IPS-NIHi7 (cell line): ENCODE data around the gene SCP2.
"Not testable (repeated sequence)": the region's sequence is repeated elsewhere in the genome, so short reads cannot be mapped to it uniquely, and the experiment has no call there.

Experiments used
- DNase-seq: peaks from one replicate; pipeline ENCODE4 v3.0.0; 2012; ENCODE audit warnings: mixed read lengths; ENCODE audit errors: extremely low spot score

The SCP2 gene

DNA sequence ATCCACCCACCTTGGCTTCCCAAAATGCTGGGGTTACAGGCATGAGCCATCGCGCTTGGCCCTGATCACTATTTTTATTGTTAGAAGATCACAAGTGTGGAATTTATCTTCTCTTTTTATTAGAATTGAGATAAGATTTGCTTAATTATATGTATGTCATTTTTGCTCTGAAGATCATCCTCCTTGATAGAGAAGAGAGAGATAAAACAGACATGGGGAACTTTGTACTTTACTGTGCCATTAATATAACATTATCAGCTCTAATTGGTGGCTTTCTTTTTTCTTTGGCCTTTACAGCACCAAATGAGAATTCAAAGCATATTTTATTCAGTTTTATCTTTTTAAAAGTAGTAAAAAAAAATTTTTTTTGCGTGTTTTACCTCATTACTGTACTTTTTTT lies 46.8 kb downstream of the SCP2 start:
- DNase-seq = no peak

DNA sequence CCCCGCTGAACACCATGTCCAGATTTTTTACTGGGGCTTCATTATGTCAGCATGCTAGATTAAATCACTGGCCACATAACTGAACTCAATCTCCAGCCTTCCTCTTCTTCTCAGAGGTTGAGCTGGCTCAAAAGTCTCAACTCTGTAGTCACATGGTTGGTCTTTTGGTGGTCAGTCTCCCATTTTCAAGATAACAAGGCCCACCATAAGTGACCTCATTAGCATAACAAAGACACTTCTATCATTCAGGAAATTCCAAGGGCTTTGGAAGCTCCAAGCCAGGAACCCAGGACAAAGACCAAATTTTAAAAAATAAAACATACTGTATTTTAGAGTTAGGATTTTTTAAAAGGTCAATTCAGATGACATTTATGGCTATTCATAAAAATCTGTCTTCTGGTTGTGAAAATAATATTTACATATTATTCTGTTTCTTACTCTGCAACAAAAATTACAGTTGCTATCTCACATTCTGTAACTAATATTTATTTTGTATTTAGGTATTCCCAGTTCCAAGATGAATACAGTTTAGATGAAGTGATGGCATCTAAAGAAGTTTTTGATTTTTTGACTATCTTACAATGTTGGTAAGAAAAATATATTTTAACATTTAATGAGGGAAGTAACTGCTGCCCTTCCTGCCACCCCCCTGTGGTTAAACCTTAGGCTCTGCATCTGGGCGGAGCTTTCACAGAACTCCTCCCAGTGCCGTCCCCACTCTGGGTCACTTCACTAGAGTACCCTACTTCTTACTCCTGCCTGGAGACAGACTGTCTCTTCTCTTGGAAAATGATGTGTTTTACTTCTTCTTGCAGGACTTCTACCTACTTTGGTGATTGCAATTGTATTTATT lies 49.3 kb downstream of the SCP2 start:
- DNase-seq = peak; percentile 79

GRCh38 chr1:52978045-52978444 lies 51.0 kb downstream of the SCP2 start:
- DNase-seq = no peak

GRCh38 chr1:52992733-52993132 lies 65.7 kb downstream of the SCP2 start:
- DNase-seq = not testable (repeated sequence)

DNA sequence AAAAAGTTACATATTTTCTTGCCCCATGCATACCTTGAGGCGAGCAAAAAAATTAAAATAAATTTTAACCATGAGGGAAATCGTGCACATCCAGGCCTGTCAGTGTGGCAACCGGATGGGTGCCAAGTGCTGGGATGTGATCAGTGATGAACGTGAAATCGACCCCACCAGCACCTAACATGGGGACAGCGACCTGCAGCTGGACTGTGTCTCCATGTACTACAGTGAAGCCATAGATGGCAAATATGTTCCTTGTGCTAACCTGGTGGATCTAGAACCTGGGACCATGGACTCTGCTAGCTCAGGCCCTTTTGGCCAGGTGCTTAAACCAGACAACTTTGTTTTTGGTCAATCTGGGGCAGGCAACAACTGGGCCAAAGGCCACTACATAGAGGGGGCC lies 67.6 kb downstream of the SCP2 start:
- DNase-seq = no peak

GRCh38 chr1:52996653-52997052 lies 69.6 kb downstream of the SCP2 start:
- DNase-seq = no peak

DNA sequence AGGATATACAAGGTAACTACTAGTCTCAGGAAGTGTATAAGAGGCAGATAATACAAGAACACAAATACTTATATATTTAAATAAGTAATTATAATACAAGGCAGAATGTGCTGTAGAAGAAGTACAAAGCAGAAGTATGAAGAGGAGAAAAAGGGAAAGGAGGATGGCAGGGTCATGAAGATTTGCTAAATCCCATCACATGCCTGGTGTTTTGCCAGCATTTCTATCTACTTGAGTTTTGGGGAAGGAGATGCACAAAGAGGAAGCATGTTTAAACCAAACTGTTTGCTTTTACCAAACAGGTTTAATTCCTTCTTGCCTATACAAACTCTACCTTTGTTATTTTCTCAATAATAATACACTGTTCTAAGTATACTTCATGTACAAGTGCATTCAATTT lies 74.1 kb downstream of the SCP2 start:
- DNase-seq = no peak

DNA sequence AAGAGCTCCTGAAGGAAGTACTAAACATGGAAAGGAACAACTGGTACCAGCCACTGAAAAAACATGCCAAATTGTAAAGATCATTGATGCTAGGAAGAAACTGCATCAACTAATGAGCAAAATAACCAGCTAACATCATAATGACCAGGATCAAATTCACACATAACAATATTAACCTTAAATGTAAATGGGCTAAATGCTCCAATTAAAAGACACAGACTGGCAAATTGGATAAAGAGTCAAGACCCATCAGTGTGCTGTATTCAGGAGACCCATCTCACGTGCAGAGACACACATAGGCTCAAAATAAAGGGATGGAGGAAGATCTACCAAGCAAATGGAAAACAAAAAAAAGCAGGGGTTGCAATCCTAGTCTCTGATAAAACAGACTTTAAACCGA lies 79.5 kb downstream of the SCP2 start:
- not testable (repeated sequence) for DNase-seq

GRCh38 chr1:53010247-53010646 lies 83.2 kb downstream of the SCP2 start:
- DNase-seq = not testable (repeated sequence)

DNA sequence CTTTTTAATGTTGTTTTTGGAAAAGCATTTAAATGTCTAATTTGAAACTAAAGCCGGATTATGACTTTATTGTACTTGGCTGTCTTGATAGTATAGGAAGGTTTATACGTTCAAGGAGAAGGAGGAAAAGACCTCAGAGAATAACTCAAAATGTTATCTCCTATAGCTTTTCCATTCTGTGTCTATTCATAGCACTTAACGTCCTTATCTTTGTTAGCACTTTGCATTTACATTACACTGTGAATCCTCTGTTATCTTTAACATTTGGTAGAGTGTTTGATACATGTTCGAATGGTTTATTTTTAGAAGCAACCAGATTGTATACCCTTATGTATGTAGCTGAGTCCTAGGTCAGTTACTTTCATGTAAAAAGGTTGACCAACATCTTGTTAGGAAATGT lies 84.1 kb downstream of the SCP2 start:
- no peak for DNase-seq

DNA sequence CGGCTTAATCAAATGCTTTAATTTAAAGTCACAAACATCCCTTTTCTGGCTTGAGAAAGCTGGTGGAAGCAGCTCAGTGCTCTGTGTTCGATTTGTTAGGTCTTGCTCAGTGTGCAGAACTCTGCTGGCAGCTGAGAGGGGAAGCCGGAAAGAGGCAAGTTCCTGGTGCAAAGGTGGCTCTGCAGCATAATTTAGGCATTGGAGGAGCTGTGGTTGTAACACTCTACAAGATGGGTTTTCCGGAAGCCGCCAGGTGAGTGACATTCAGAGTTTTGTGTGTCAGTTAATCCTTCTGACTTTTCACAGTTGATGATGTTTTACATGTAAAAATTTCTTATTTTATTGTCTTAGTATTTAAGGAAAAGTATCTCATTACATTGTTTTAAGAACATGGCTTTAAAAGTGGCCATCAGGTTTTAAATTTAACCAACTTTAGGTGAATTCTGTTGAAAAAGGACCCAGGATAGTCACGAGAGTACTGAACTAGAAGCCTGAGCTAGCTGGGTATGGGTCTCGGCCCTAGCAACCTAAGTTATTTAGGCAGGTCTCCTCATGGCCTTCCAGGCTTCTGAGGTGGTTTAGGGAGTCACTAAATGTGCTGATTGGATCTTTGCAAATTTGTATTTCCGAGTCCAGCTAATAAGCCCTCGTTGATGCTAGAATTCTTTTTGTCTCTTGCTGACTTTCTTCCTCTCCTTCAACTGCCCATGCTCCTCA lies 87.9 kb downstream of the SCP2 start:
- peak; percentile 91 for DNase-seq

DNA sequence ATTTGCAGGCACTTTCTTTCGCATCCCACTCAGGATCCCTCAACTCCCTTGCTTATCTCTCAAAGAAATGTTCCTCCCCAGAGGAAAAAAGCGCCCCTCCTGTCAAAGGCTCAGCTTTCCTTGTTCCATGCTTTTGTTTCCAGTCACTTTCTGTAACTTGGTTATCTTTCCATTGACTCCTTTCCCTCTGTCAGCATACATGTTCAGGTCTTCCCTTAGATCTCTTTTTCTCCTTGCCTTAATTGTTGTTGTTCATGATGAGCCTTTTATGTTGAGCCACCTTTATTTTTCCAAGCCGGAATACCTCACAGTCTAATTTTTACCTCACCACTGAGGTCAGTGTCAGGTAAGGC lies 88.4 kb downstream of the SCP2 start:
- DNase-seq = peak; percentile 20

DNA sequence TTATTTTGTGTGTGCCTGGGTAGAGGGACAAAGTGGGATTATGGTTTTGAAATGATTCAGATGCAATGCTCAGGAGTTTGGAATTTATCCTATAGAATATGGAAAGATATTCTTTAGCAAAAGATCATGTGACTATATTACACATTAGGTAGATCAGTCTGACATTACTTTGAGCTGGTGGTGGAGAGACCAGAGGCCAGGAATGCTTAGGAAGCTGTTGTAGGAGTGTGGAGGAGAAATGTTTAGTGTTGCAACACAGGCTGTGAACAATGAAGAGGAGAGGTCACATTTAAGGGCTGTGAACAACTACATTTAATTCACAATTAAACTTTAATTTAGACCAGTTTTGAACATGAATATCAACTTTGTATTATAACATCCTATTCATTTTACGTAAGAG lies 89.6 kb downstream of the SCP2 start:
- DNase-seq = no peak

DNA sequence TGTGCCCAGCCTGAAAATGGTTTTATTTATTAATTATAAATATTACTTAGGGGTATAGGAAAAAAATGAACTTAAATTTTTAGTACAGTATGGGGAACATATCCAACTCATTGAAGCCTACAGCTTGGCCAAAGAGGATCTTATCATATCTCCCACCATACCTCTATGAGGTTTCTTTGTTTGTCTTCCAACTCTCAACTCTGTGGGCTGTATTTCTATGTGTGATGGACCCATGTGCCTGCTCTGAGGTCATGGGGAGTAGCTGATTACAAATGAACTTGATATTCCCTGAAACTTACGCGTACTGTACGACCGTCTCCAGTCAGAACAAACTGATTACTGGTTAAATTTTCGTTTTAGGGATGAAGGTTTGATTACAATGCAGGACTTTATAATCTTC lies 93.5 kb downstream of the SCP2 start:
- no peak for DNase-seq

- DNase-seq = no peak
Measured at GRCh38 chr1:53022179-53022578, 95.1 kb downstream of the SCP2 start.

GRCh38 chr1:53023546-53023945 lies 96.5 kb downstream of the SCP2 start:
- no peak for DNase-seq

DNA sequence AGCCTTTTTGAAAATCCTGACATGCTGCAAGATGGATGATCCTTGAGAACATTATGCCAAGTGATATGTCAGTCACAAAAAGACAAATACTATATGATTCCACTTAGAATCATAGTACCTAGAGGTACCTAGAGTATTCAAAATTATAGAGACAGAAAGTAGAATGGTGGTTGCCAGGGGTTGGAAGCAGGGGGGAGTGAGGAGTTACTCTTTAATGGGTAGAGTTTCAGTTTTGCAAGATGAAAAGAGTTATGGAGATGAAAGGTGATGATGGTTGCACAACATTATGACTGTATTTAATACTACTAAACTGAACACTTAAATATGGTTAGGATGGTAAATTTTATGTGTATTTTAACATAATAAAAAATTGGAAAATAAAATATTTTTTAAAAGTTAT lies 97.0 kb downstream of the SCP2 start:
- no peak for DNase-seq

- DNase-seq = peak; percentile 42
Measured at GRCh38 chr1:53025034-53025768, 98.1 kb downstream of the SCP2 start.

DNA sequence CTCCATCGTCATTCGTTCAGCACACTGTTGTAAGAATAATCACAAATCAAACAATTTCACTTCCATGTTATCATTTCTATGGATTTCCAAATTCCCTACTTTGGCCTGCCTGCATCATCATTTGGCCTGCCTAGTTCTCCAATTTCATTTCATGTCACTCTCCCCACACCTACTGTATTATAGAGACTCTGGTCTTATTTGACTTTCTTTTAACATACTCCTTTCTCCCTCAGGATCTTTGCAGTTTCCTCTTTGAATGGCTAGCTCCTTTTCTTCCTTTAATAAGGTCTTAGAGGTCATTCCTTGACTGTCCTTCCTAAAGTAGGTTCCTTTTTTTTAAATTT lies 98.7 kb downstream of the SCP2 start:
- no peak for DNase-seq

DNA sequence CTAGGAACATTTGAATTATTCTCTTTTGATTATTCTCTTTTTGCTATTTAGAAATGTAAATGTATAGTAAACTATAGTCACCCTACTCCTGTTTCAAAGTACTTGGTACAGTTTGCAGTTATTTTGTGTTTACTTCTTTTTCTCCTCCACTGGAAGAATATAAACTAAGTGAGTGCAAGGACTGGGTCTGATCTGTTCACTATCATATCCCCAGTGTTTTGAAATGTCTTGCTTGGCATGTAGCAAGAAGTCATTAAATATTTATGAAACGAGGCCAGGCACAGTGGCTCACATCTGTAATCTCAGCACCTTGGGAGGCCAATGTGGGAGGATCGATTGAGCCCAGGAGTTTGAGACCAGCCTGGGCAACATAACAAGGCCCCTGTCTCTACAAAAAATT lies 99.2 kb downstream of the SCP2 start:
- no peak for DNase-seq

DNA sequence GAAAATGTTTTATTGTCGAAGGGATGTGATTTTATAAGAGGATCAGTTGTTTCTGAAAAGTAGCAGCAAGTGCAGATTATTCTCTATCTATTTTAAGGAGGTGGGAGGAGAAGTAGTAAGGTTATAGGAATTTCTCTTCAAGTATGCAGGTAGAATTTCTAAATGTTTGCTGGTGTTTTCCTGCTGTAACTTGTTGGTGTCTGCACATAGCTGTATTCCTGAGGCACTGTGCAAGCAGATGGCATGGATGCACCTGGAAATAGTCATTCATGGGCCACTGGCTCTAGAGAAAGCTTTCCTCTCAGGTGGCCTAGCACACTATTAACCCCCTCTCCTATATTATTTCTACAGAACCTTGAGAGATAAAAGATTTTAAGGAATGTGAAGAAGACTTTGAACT lies 104.7 kb downstream of the SCP2 start:
- DNase-seq = no peak

- DNase-seq = no peak
Measured at GRCh38 chr1:53037159-53037558, 110.1 kb downstream of the SCP2 start.

DNA sequence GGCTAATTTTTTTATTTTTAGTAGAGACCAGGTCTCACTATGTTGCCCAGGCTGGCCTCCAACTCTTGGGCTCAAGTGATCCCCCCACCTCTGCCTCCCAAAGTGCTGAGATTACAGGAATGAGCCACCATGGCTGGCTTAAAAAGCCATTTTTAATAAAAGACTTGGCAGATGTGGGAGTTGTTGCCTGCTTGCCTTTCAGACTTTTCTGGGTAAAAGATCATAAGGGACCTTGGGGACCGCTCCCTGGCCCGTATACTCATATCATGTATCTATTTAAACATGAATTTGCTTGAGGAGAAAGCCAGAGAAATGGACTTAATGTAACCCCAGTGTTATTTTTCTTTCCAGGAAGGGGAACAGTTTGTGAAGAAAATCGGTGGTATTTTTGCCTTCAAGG lies 111.5 kb downstream of the SCP2 start:
- DNase-seq = no peak
